Astrocyte (in vitro differentiated cells and primary cell): ENCODE results near the gene ECE2.
A peak's percentile ranks its signal among the peaks of the same experiment; 100 is the strongest.

Experiments
- CTCF ChIP-seq: IDR thresholded peaks from 2 replicates; pipeline ENCODE4 v1.5.1; 2011; ENCODE audit warnings: low read depth, mild to moderate bottlenecking, inconsistent platforms, low read length, moderate library complexity; ENCODE audit not compliant: insufficient read depth
- EZH2 ChIP-seq: IDR thresholded peaks from 2 replicates; pipeline ENCODE4 v1.6.1; 2012; ENCODE audit warnings: mild to moderate bottlenecking, low read length, inconsistent platforms; ENCODE audit not compliant: insufficient read depth

- TF ChIP-seq EZH2, result no peak
- peak; percentile 39 for TF ChIP-seq CTCF
These were observed 29.8 kb downstream of the ECE2 start for GRCh38 chr3:184305577-184305976.
